ENCODE results near the gene FARP1. TPM values are rescaled to one million over a fixed set of nuclear protein-coding genes. Genes with fewer than 3 reads are reported as not detected.
A peak's percentile ranks its signal among the peaks of the same experiment; 100 is the strongest.

The FARP1 gene
- total and polyA plus RNA-seq, 2 experiments from 2014 or later = 43.2 to 44.2 TPM

DNA sequence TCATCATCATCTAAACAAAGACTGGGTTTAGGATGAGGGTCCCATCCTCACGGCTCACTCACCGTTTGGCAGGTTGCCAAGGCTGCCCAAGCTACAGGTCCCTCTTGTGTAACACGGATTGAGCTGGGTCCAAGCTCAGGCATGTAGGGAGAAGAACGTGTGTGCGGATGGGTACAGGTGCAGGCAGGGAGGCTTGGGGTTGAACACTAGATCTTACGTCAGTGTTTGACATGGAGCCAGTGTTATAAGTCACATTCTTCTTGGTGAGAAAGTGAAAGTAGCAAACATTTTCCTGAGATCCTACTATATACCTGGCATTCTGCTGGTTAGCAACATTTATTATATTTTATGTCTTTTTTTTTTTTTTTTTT lies 171.0 kb downstream of the FARP1 start:
- no peak for TF ChIP-seq CTCF (IDR thresholded peaks at IDR 0.05; ENCODE audit: low read depth, low read length)
- Histone ChIP-seq H3K9me3 (ENCODE audit: low read depth) (no peaks in the 10 kb centered on the region), H3K27ac (no peak overlapping the region), H3K27me3 (no peaks in the 10 kb centered on the region), H3K36me3 (no peaks in the 10 kb centered on the region), H3K4me3 (no peak overlapping the region), H3K4me1 (ENCODE audit: low read depth) (peaks cover 16% of the 10 kb centered on the region)
- no peak for DNase-seq (ENCODE audit: low read depth in 1 of 2, low spot score in 1 of 2)

DNA sequence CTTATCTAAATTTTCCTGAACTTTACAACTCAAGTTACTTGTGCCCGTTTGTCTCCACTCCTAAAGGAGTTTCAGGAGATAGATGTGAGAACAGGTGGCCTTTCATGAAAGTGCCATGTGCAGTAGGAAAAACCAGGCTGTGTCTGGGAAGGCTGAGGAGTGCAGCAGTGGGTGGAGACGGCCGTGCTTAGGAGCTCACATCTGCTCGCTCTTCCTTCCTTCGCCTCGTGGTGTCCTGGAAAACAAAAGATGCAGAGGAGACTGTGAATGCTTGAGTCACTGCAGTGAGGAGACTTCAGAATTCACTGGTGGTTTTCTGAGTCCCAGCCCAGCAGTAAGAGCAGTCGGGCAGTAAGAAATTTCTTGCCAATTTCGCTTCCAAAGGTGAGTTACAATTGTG lies 172.6 kb downstream of the FARP1 start:
- Histone ChIP-seq H3K27me3 (no peaks in the 10 kb centered on the region), H3K4me1 (ENCODE audit: low read depth) (peaks cover 16% of the 10 kb centered on the region), H3K27ac (peak overlapping the region; percentile 63), H3K9me3 (ENCODE audit: low read depth) (no peaks in the 10 kb centered on the region), H3K36me3 (no peaks in the 10 kb centered on the region), H3K4me3 (no peak overlapping the region)
- peak in 1 of 2 donors; percentile 35 for DNase-seq (ENCODE audit: low read depth in 1 of 2, low spot score in 1 of 2)
- no peak for TF ChIP-seq CTCF (IDR thresholded peaks at IDR 0.05; ENCODE audit: low read depth, low read length)

DNA sequence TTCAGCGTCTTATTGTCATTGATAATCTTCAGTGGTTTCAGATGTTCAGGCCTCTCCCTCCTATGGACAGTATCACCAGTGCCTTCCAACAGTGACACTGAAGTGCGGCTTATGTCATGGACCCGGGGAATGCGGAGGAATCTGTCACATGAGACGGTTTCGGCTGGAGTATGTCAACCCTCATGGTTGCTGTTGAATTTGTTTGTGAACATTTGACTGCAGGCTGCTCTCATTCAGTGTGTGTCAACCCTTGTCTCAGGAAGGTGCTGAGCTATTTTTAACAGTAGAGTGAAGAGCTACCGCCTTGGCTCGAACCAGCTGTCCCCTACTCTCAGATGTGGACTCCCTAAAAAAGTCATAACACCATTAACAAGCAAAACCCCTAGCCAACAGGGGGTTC lies 173.0 kb downstream of the FARP1 start:
- no peak overlapping the region for H3K4me3 ChIP-seq
- TF ChIP-seq CTCF (IDR thresholded peaks at IDR 0.05; ENCODE audit: low read depth, low read length) = no peak
- H3K36me3 ChIP-seq = no peaks in the 10 kb centered on the region
- DNase-seq (ENCODE audit: low read depth in 1 of 2, low spot score in 1 of 2) = peak in 1 of 2 donors; percentile 42
- no peaks in the 10 kb centered on the region for H3K27me3 ChIP-seq
- peaks cover 13% of the 10 kb centered on the region for H3K4me1 ChIP-seq (ENCODE audit: low read depth)
- peak overlapping the region; percentile 63 for H3K27ac ChIP-seq
- H3K9me3 ChIP-seq (ENCODE audit: low read depth) = no peaks in the 10 kb centered on the region

- no peaks in the 10 kb centered on the region for H3K9me3 ChIP-seq (ENCODE audit: low read depth)
- H3K27ac ChIP-seq = no peak overlapping the region
- H3K36me3 ChIP-seq = no peaks in the 10 kb centered on the region
- H3K27me3 ChIP-seq = no peaks in the 10 kb centered on the region
- DNase-seq (ENCODE audit: low read depth in 1 of 2, low spot score in 1 of 2) = no peak
- no peak for TF ChIP-seq CTCF (IDR thresholded peaks at IDR 0.05; ENCODE audit: low read depth, low read length)
- no peak overlapping the region for H3K4me3 ChIP-seq
- peaks cover 13% of the 10 kb centered on the region for H3K4me1 ChIP-seq (ENCODE audit: low read depth)
Measured at GRCh38 chr13:98317573-98318171, 174.8 kb downstream of the FARP1 start.

GRCh38 chr13:98318263-98318878 lies 175.5 kb downstream of the FARP1 start:
- no peak for TF ChIP-seq CTCF (IDR thresholded peaks at IDR 0.05; ENCODE audit: low read depth, low read length)
- H3K9me3 ChIP-seq (ENCODE audit: low read depth) = no peaks in the 10 kb centered on the region
- no peak for DNase-seq (ENCODE audit: low read depth in 1 of 2, low spot score in 1 of 2)
- no peak overlapping the region for H3K4me3 ChIP-seq
- no peak overlapping the region for H3K27ac ChIP-seq
- no peaks in the 10 kb centered on the region for H3K27me3 ChIP-seq
- peaks cover 13% of the 10 kb centered on the region for H3K4me1 ChIP-seq (ENCODE audit: low read depth)
- no peaks in the 10 kb centered on the region for H3K36me3 ChIP-seq
